H1 (cell line): Measurements from ENCODE around the gene FOXI3. TPM values are rescaled to one million over a fixed set of nuclear protein-coding genes. Genes with fewer than 3 reads are reported as not detected.

Experiments
- CTCF ChIA-PET: fragments of 300-600 bp; sonication (Branson Sonifier 250); formaldehyde crosslinking; loops from one replicate; lab custom pipeline; 2021; ENCODE audit not compliant: partially characterized antibody; lab: Charles Lee
- POLR2A ChIA-PET: fragments of 300-600 bp; sonication (Branson Sonifier 250); formaldehyde crosslinking; loops from one replicate; lab custom pipeline; 2021; ENCODE audit warnings: inconsistent platforms; ENCODE audit not compliant: partially characterized antibody; lab: Charles Lee
- DNase-seq, 2 experiments: peaks; one replicate each; pipeline versions ENCODE4 v3.0.0 to v3.0.0-alpha.2; 2010 to 2022; ENCODE audit warnings: low spot score in 2 of 2, low read depth in 1 of 2, mixed read lengths in 1 of 2
- FAIRE-seq: peaks from 2 replicates; lab custom pipeline; 2011; peaks lifted over from hg19 to GRCh38; lab: Jason Lieb, UNC
- H2AFZ ChIP-seq: 2 replicates; pipeline ENCODE4 v1.8.1; 2012; ENCODE audit warnings: low read length, inconsistent platforms
- H2AK5ac ChIP-seq: 2 replicates; pipeline ENCODE4 v1.6.1; 2013; ENCODE audit warnings: low read depth, low read length
- H2BK120ac ChIP-seq: replicated peaks from 2 replicates; pipeline ENCODE3; 2013; ENCODE audit warnings: low read depth, low read length, inconsistent platforms
- H2BK12ac ChIP-seq: 2 replicates; pipeline ENCODE4 v1.6.1; 2013; ENCODE audit warnings: low read depth, low read length
- H2BK15ac ChIP-seq: 2 replicates; pipeline ENCODE4 v1.6.1; 2013; ENCODE audit warnings: low read length
- H2BK20ac ChIP-seq: 2 replicates; pipeline ENCODE4 v1.6.1; 2013; ENCODE audit warnings: low read length
- H2BK5ac ChIP-seq: 2 replicates; pipeline ENCODE4 v1.6.1; 2013; ENCODE audit warnings: low read depth, low read length
- H3K14ac ChIP-seq: 2 replicates; pipeline ENCODE4 v1.6.1; 2013; ENCODE audit warnings: inconsistent platforms; ENCODE audit not compliant: insufficient read length
- H3K18ac ChIP-seq: 2 replicates; pipeline ENCODE4 v1.6.1; 2013; ENCODE audit warnings: low read length; ENCODE audit errors: extremely low read depth
- H3K23ac ChIP-seq: 2 replicates; pipeline ENCODE4 v1.6.1; 2013; ENCODE audit warnings: inconsistent platforms; ENCODE audit not compliant: insufficient read length
- H3K23me2 ChIP-seq: 2 replicates; pipeline ENCODE4 v1.6.1; 2013; ENCODE audit warnings: low read depth, low read length
- H3K27ac ChIP-seq: 2 replicates; pipeline ENCODE4 v1.6.1; 2011; ENCODE audit warnings: low read depth, low read length, inconsistent platforms
- H3K27me3 ChIP-seq, 4 experiments: replicated peaks in 1 of 4; 1 replicate in 1 of 4; 2 replicates in 3 of 4; pipeline versions ENCODE4 v1.6.1 to v1.8.1; 2011 to 2013; ENCODE audit warnings: low read length in 3 of 4, mild to moderate bottlenecking in 3 of 4, inconsistent platforms in 2 of 4, mixed read lengths in 2 of 4, moderate library complexity in 1 of 4; ENCODE audit not compliant: control insufficient read depth in 3 of 4, insufficient read depth in 3 of 4; ENCODE audit errors: extremely low read depth in 1 of 4
- H3K36me3 ChIP-seq, 4 experiments: 2 replicates each; pipeline versions ENCODE4 v1.6.1 to v1.8.1; 2011 to 2013; ENCODE audit warnings: mild to moderate bottlenecking in 4 of 4, low read length in 3 of 4, moderate library complexity in 2 of 4, control low read depth in 1 of 4, inconsistent platforms in 1 of 4; ENCODE audit not compliant: insufficient read depth in 4 of 4, control insufficient read depth in 2 of 4
- H3K4ac ChIP-seq: replicated peaks from 2 replicates; pipeline ENCODE3; 2013; ENCODE audit warnings: low read length, low read depth, mixed read lengths, inconsistent platforms; ENCODE audit not compliant: insufficient read length
- H3K4me1 ChIP-seq, 4 experiments: replicated peaks in 1 of 4; 1 replicate in 1 of 4; 2 replicates in 3 of 4; pipeline versions ENCODE4 v1.6.1 to v1.8.1; 2011 to 2013; ENCODE audit warnings: low read length in 3 of 4, inconsistent platforms in 2 of 4, mixed read lengths in 1 of 4; ENCODE audit not compliant: insufficient read depth in 4 of 4, control insufficient read depth in 3 of 4
- H3K4me2 ChIP-seq, 2 experiments: 2 replicates each; pipeline versions ENCODE4 v1.6.1 to v1.8.1; 2011 to 2013; ENCODE audit warnings: low read depth in 2 of 2, low read length in 2 of 2, control low read depth in 1 of 2, inconsistent platforms in 1 of 2, mild to moderate bottlenecking in 1 of 2; ENCODE audit not compliant: insufficient read depth in 1 of 2
- H3K4me3 ChIP-seq, 4 experiments: fragments of 200-600, 300-600 bp in 1 of 4; sonication (generic), shearing (Covaris generic), sonication (Bioruptor Twin) in 1 of 4; 2 replicates each; pipeline versions ENCODE4 v1.5.1 to v1.8.1; 2011 to 2016; ENCODE audit warnings: low read length in 4 of 4, low read depth in 3 of 4, control low read depth in 2 of 4, inconsistent platforms in 2 of 4, mild to moderate bottlenecking in 2 of 4, mixed read lengths in 1 of 4, moderate library complexity in 1 of 4; ENCODE audit not compliant: insufficient read depth in 2 of 4; ENCODE audit errors: extremely low read depth in 1 of 4
- H3K56ac ChIP-seq: replicated peaks from 2 replicates; pipeline ENCODE3; 2013; ENCODE audit warnings: low read depth, mild to moderate bottlenecking, mixed read lengths, low read length, inconsistent platforms; ENCODE audit not compliant: insufficient read length
- H3K79me1 ChIP-seq: 2 replicates; pipeline ENCODE4 v1.6.1; 2013; ENCODE audit warnings: low read depth, low read length, control low read depth
- H3K79me2 ChIP-seq, 2 experiments: 2 replicates each; pipeline versions ENCODE4 v1.6.1 to v1.8.1; 2012 to 2013; ENCODE audit warnings: low read length in 2 of 2, mild to moderate bottlenecking in 2 of 2, inconsistent platforms in 1 of 2; ENCODE audit not compliant: insufficient read depth in 2 of 2, control insufficient read depth in 1 of 2
- H3K9ac ChIP-seq, 4 experiments: replicated peaks in 1 of 4; 1 replicate in 1 of 4; 2 replicates in 3 of 4; pipeline versions ENCODE4 v1.6.1 to v1.8.1; 2011 to 2013; ENCODE audit warnings: low read depth in 3 of 4, low read length in 3 of 4, control low read depth in 2 of 4, mild to moderate bottlenecking in 2 of 4, moderate library complexity in 2 of 4, inconsistent platforms in 1 of 4; ENCODE audit errors: extremely low read depth in 1 of 4
- H3K9me3 ChIP-seq, 2 experiments: 2 replicates each; pipeline versions ENCODE4 v1.6.1 to v1.8.1; 2012 to 2013; ENCODE audit warnings: mild to moderate bottlenecking in 2 of 2, moderate library complexity in 2 of 2, control low read depth in 1 of 2, inconsistent platforms in 1 of 2, low read depth in 1 of 2, low read length in 1 of 2, mixed read lengths in 1 of 2; ENCODE audit not compliant: insufficient read depth in 2 of 2
- H4K20me1 ChIP-seq, 2 experiments: replicated peaks in 1 of 2; 2 replicates each; pipeline versions ENCODE3 to v1.8.1; 2011 to 2013; ENCODE audit warnings: inconsistent platforms in 2 of 2, low read length in 2 of 2, mild to moderate bottlenecking in 1 of 2; ENCODE audit not compliant: insufficient read depth in 2 of 2, control insufficient read depth in 1 of 2
- H4K5ac ChIP-seq: 2 replicates; pipeline ENCODE4 v1.6.1; 2013; ENCODE audit warnings: low read length, low read depth, mixed read lengths, inconsistent platforms; ENCODE audit not compliant: insufficient read length
- H4K8ac ChIP-seq: 2 replicates; pipeline ENCODE4 v1.8.0; 2013; ENCODE audit warnings: mild to moderate bottlenecking, moderate library complexity, low read length, inconsistent platforms; ENCODE audit not compliant: insufficient read depth; ENCODE audit errors: extremely low read depth
- H4K91ac ChIP-seq: replicated peaks from 2 replicates; pipeline ENCODE3; 2013; ENCODE audit warnings: low read length, mixed read lengths, inconsistent platforms; ENCODE audit not compliant: insufficient read length
- CHD2 ChIP-seq: IDR thresholded peaks from 2 replicates; pipeline ENCODE4 v1.6.1; 2012; ENCODE audit warnings: low read length, improper control_type of control experiment
- CTCF ChIP-seq, 3 experiments: IDR thresholded peaks; 1 replicate in 2 of 3; 2 replicates in 1 of 3; pipeline versions ENCODE4 v1.5.1 to v1.6.1; 2011; ENCODE audit warnings: low read length in 3 of 3, mild to moderate bottlenecking in 3 of 3, inconsistent platforms in 2 of 3, low read depth in 1 of 3, moderate library complexity in 1 of 3; ENCODE audit not compliant: insufficient read depth in 1 of 3; ENCODE audit errors: control extremely low read depth in 1 of 3
- EP300 ChIP-seq, 2 experiments: IDR thresholded peaks; 1 replicate in 1 of 2; 2 replicates in 1 of 2; pipeline ENCODE4 v1.6.1; 2011 to 2012; ENCODE audit warnings: low read depth in 2 of 2, low read length in 2 of 2, mild to moderate bottlenecking in 2 of 2, borderline replicate concordance in 1 of 2, inconsistent platforms in 1 of 2, moderate library complexity in 1 of 2
- KDM4A ChIP-seq: IDR thresholded peaks from one replicate; pipeline ENCODE4 v1.7.1; 2012; ENCODE audit warnings: low read depth, mild to moderate bottlenecking, moderate library complexity, low read length, inconsistent platforms; ENCODE audit not compliant: severe bottlenecking
- NANOG ChIP-seq: IDR thresholded peaks from 2 replicates; pipeline ENCODE4 v1.6.1; 2011; ENCODE audit warnings: low read length, low read depth, mild to moderate bottlenecking, inconsistent platforms; ENCODE audit not compliant: insufficient read depth, poor library complexity, severe bottlenecking
- RFX5 ChIP-seq: IDR thresholded peaks from 2 replicates; pipeline ENCODE4 v1.6.1; 2011; ENCODE audit warnings: low read depth, low read length, improper control_type of control experiment, borderline replicate concordance
- RXRA ChIP-seq: IDR thresholded peaks from 2 replicates; pipeline ENCODE4 v1.6.1; 2011; ENCODE audit warnings: low read depth, mild to moderate bottlenecking, low read length, moderate library complexity; ENCODE audit not compliant: insufficient read depth
- TEAD4 ChIP-seq: IDR thresholded peaks from 2 replicates; pipeline ENCODE4 v1.6.1; 2012; ENCODE audit warnings: low read depth, low read length, inconsistent platforms, mixed read lengths
- WGBS, 2 experiments: shearing (Covaris generic) in 1 of 2; methylation state at CpG; one replicate each; pipeline versions ENCODE4 v1.1.6 to v1.1.7; 2013 to 2015; ENCODE audit warnings: low lambda C conversion rate in 2 of 2, mixed read lengths in 2 of 2, inconsistent platforms in 1 of 2, low coverage in 1 of 2, missing lambda C conversion rate in 1 of 2; ENCODE audit not compliant: insufficient replicate concordance in 2 of 2, insufficient coverage in 1 of 2, insufficient read length in 1 of 2; ENCODE audit errors: extremely low coverage in 1 of 2, missing lambda C conversion rate in 1 of 2; 5-methylcytosine and 5-hydroxymethylcytosine counted together
- polyA plus RNA-seq, 7 experiments: library from polyadenylated mRNA; depleted of rRNA in 3 of 7; stranded (reverse) in 5 of 7; unstranded in 2 of 7; fragments of >200 nt in 5 of 7; fragments of 200-250 nt in 2 of 7; gene quantifications; 1 replicate in 5 of 7; 2 replicates in 1 of 7; 4 replicates in 1 of 7; pipeline versions ENCODE4 v1.2.1 to v1.2.3, GENCODE V29; 2011 to 2013; ENCODE audit warnings: missing spikeins in 2 of 7, mixed read lengths in 2 of 7
- total RNA-seq: library from RNA; stranded (reverse); fragmentation: NEBNext Ultra II Directional; extraction: Animal tissue kit (Norgen Biotek cat#: 25700); gene quantifications from 2 replicates; pipeline ENCODE4 v1.2.1, GENCODE V29; 2021

Gene FOXI3
- total and polyA plus RNA-seq, 2 of the 8 experiments (the other 6 are each of a cell fraction or from before 2014, with no cell fraction given) = 6.8 to 15.9 TPM

GRCh38 chr2:88469202-88470114 lies 17.0 kb upstream of the FOXI3 start:
- DNase-seq (no peak), FAIRE-seq (no peak)
- Histone ChIP-seq H3K4ac (no peak overlapping the region), H2AFZ (no peak overlapping the region), H3K9ac (no peak overlapping the region), H3K23me2 (no peaks in the 10 kb centered on the region; the same call in 1 of the 2 replicates), H3K27me3 (no peaks in the 10 kb centered on the region), H2BK20ac (peak overlapping the region; percentile 86; the same call in 1 of the 2 replicates), H2BK5ac (no peak overlapping the region), H3K27ac (no peak overlapping the region), H2BK12ac (0 out of 2 replicates have a peak overlapping the region, but pooled peaks have one; percentile 14), H3K18ac (no peak overlapping the region), H2AK5ac (no peak overlapping the region), H4K20me1 (no peaks in the 10 kb centered on the region), H3K36me3 (no peaks in the 10 kb centered on the region), H3K79me2 (no peaks in the 10 kb centered on the region), H3K79me1 (no peaks in the 10 kb centered on the region), H3K9me3 (no peaks in the 10 kb centered on the region), H2BK15ac (0 out of 2 replicates have a peak overlapping the region, but pooled peaks have one; percentile 67), H3K14ac (no peak overlapping the region), H2BK120ac (no peak overlapping the region), H4K8ac (no peak overlapping the region; the same call in 1 of the 2 replicates), H3K4me1 (peaks cover 0 to 8% (median 6%) of the 10 kb centered on the region in 4 experiments; a peak in 4 of 7 replicates), H3K4me2 (no peak overlapping the region), H3K4me3 (no peak overlapping the region), H4K5ac (no peak overlapping the region), H4K91ac (no peak overlapping the region), H3K56ac (no peak overlapping the region), H3K23ac (no peak overlapping the region)
- ChIA-PET POLR2A (no interaction called here), CTCF (interaction anchor here (2.5 to 3.0 kb wide), 2 partner anchors 15 to 278 kb away, joined by 7 to 11 read pairs; no protein-coding TSS in a partner anchor)
- 78% methylated on average over 4 of the region's 4 CpGs; no CpG with 5 or more reads in 1 of the 2 experiments for WGBS, 2 experiments
- TF ChIP-seq TEAD4 = no peak
- no peak for TF ChIP-seq CHD2
- no peak for TF ChIP-seq RXRA
- no peak for TF ChIP-seq KDM4A
- TF ChIP-seq NANOG = no peak
- TF ChIP-seq CTCF (IDR thresholded peaks at IDR 0.05; ENCODE audit: control extremely low read depth in 1 of 3, insufficient read depth in 1 of 3, low read depth in 1 of 3, low read length in 3 of 3) = no peak
- TF ChIP-seq RFX5 = no peak
- TF ChIP-seq EP300 (IDR thresholded peaks at IDR 0.05; ENCODE audit: borderline replicate concordance in 1 of 2, low read depth in 2 of 2, low read length in 2 of 2) = no peak
